Esophagus squamous epithelium (tissue), 4 donors: Measurements from ENCODE around the gene ZBTB48.

ENCODE experiments used
- POLR2A ChIP-seq, 4 donors: fragments of 450-650 bp; IDR thresholded peaks; one replicate each; pipeline ENCODE4 v1.6.1; 2017; ENCODE audit warnings: antibody characterized with exemption in 4 of 4, mild to moderate bottlenecking in 4 of 4, moderate library complexity in 3 of 4
- TF ChIP-seq, protein P1 (sequence below), 6 experiments: fragments of 450-650 bp in 4 of 6; fragments of 200-600 bp in 2 of 6; sonication (generic) in 2 of 6; IDR thresholded peaks; one replicate each; pipeline ENCODE4 v1.5.1; 2016 to 2019; ENCODE audit warnings: antibody characterized with exemption in 6 of 6, mild to moderate bottlenecking in 4 of 6, moderate library complexity in 4 of 6

DNA sequence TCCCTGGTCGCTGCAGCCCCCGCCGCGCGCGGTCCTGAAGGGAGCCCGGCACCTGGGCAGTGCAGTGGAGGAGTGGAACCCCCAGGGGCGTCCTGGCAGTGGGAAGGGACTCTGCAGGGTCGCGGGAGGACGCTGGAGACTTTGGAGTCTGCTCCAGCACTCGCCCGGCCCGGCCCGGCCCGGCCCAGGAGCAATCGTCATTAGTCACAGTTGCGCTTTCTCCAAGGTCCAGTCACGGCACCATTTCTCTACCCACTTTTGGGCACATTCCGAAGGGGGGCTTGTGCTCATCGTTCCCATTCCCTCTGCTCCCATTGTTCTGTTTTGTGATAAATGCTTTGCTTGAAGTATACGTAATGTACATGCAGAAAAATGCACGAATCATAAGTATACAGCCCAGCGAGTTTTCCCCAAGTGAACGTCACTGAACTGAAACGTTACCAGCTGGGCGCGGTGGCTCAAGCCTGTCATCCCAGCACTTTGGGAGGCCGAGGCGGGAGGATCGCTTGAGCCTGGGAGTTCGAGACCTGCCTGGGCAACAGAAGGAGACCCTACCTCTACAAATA is 45.9 kb downstream of the ZBTB48 start:
- no peak for TF ChIP-seq POLR2A (IDR thresholded peaks at IDR 0.05)
- TF ChIP-seq, protein P1, sequence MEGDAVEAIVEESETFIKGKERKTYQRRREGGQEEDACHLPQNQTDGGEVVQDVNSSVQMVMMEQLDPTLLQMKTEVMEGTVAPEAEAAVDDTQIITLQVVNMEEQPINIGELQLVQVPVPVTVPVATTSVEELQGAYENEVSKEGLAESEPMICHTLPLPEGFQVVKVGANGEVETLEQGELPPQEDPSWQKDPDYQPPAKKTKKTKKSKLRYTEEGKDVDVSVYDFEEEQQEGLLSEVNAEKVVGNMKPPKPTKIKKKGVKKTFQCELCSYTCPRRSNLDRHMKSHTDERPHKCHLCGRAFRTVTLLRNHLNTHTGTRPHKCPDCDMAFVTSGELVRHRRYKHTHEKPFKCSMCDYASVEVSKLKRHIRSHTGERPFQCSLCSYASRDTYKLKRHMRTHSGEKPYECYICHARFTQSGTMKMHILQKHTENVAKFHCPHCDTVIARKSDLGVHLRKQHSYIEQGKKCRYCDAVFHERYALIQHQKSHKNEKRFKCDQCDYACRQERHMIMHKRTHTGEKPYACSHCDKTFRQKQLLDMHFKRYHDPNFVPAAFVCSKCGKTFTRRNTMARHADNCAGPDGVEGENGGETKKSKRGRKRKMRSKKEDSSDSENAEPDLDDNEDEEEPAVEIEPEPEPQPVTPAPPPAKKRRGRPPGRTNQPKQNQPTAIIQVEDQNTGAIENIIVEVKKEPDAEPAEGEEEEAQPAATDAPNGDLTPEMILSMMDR (IDR thresholded peaks at IDR 0.05) = no peak
